Stimulated activated naive CD4-positive, alpha-beta T cell treated with Interleukin-2 at 50 U/mL for 16 hours (primary cell): ENCODE data around the gene SLC10A6.

Source experiments
- DNase-seq: peaks from one replicate; lab custom pipeline; 2025; lab: John Stamatoyannopoulos, UW

The SLC10A6 gene

DNA sequence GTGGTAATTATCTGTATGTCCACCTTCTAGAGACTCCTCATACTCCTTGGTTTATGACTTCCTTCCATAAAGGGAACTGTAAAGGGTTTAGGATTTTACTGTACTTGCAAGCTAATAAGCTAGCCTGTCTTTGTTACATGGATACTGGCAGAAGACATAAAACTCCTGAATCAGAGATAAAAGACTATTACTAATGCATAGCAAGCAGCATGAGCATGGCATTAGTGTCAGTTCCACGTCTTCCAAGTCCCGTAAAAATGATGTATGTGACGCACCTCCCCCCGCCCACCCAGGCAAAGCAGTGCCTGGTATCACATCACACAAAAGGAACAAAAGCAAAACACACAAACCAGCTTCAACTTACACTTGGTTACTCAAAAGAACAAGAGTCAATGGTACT, 71.0 kb downstream of the SLC10A6 start:
- no peak for DNase-seq

DNA sequence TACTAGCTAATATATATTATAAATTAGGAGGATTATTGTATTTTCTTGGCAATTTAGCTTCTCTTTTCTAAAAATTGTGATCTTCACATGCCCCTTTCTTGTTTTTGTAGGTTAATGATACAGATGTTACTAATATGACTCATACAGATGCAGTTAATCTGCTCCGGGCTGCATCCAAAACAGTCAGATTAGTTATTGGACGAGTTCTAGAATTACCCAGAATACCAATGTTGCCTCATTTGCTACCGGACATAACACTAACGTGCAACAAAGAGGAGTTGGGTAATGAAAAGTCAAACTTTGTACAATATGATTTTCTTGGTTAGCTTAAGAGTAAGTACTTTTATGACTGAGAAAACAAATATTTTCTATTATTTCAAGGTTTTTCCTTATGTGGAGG, 74.1 kb downstream of the SLC10A6 start:
- DNase-seq, result no peak
